Liver (tissue), 9 donors: Measurements from ENCODE around the gene PRMT7. TPM values are rescaled to one million over a fixed set of nuclear protein-coding genes. Genes with fewer than 3 reads are reported as not detected.

Experiments used
- DNase-seq: peaks from one replicate; pipeline ENCODE4 v3.0.0-alpha.2; 2017; ENCODE audit warnings: low spot score
- H3K27ac ChIP-seq, 2 donors: one replicate each; pipeline ENCODE4 v1.7.0; 2013; ENCODE audit warnings: inconsistent platforms in 2 of 2, low read length in 2 of 2, control low read depth in 1 of 2, low read depth in 1 of 2, mild to moderate bottlenecking in 1 of 2
- H3K27me3 ChIP-seq, 4 donors: one replicate each; pipeline versions ENCODE4 v1.6.1 to v1.7.0; 2013; ENCODE audit warnings: low read length in 3 of 4, inconsistent platforms in 1 of 4, mild to moderate bottlenecking in 1 of 4, moderate library complexity in 1 of 4; ENCODE audit not compliant: control insufficient read depth in 4 of 4, insufficient read depth in 4 of 4
- H3K36me3 ChIP-seq, 4 donors: one replicate each; pipeline versions ENCODE4 v1.6.1 to v1.7.0; 2013; ENCODE audit warnings: low read length in 3 of 4, mild to moderate bottlenecking in 3 of 4, low read depth in 1 of 4, moderate library complexity in 1 of 4; ENCODE audit not compliant: control insufficient read depth in 4 of 4, insufficient read depth in 3 of 4
- H3K4me1 ChIP-seq, 4 donors: one replicate each; pipeline versions ENCODE4 v1.6.1 to v1.7.0; 2013; ENCODE audit warnings: low read length in 3 of 4, mild to moderate bottlenecking in 3 of 4, moderate library complexity in 1 of 4; ENCODE audit not compliant: control insufficient read depth in 4 of 4, insufficient read depth in 4 of 4
- H3K4me3 ChIP-seq, 3 donors: one replicate each; pipeline versions ENCODE4 v1.6.1 to v1.7.0; 2013; ENCODE audit warnings: low read length in 3 of 3, control low read depth in 1 of 3, low read depth in 1 of 3, mild to moderate bottlenecking in 1 of 3
- H3K9ac ChIP-seq, 2 donors: one replicate each; pipeline ENCODE4 v1.7.0; 2013; ENCODE audit warnings: low read length in 2 of 2, mild to moderate bottlenecking in 2 of 2, moderate library complexity in 2 of 2, control low read depth in 1 of 2, low read depth in 1 of 2
- H3K9me3 ChIP-seq, 4 donors: one replicate each; pipeline versions ENCODE4 v1.6.1 to v1.7.0; 2013; ENCODE audit warnings: low read length in 3 of 4; ENCODE audit not compliant: control insufficient read depth in 4 of 4
- CTCF ChIP-seq: fragments of 150-350 bp; IDR thresholded peaks from 2 replicates; pipeline ENCODE4 v1.5.1; 2017; ENCODE audit warnings: improper control_type of control experiment, low read depth, low read length; ENCODE audit not compliant: missing input control
- EGR1 ChIP-seq, 2 donors: IDR thresholded peaks; 2 replicates each; pipeline ENCODE4 v1.6.1; 2016 to 2018; ENCODE audit warnings: antibody characterized with exemption in 2 of 2, low read depth in 2 of 2
- FOXA1 ChIP-seq: IDR thresholded peaks from 2 replicates; pipeline ENCODE4 v1.6.1; 2016; ENCODE audit warnings: antibody characterized with exemption
- GABPA ChIP-seq, 2 donors: IDR thresholded peaks in 1 of 2; conservative IDR thresholded peaks in 1 of 2; 2 replicates each; pipeline ENCODE4 v1.6.1; 2016; ENCODE audit warnings: antibody characterized with exemption in 2 of 2, mild to moderate bottlenecking in 1 of 2, moderate library complexity in 1 of 2
- HNF4G ChIP-seq: IDR thresholded peaks from 2 replicates; pipeline ENCODE4 v1.6.1; 2016; ENCODE audit warnings: antibody characterized with exemption
- MAX ChIP-seq: IDR thresholded peaks from 2 replicates; pipeline ENCODE4 v1.6.1; 2016; ENCODE audit warnings: antibody characterized with exemption
- REST ChIP-seq: IDR thresholded peaks from 2 replicates; pipeline ENCODE4 v1.6.1; 2016; ENCODE audit warnings: antibody characterized with exemption, mild to moderate bottlenecking
- RXRA ChIP-seq, 2 donors: IDR thresholded peaks; 2 replicates each; pipeline ENCODE4 v1.6.1; 2017 to 2018; ENCODE audit warnings: antibody characterized with exemption in 2 of 2, mild to moderate bottlenecking in 1 of 2
- ZBTB33 ChIP-seq: IDR thresholded peaks from 2 replicates; pipeline ENCODE4 v1.6.1; 2016; ENCODE audit warnings: antibody characterized with exemption
- WGBS: extraction: QIAGEN DNeasy Blood & Tissue Kit; methylation state at CpG from one replicate; pipeline ENCODE4 v1.1.7; 2013; 5-methylcytosine and 5-hydroxymethylcytosine counted together
- polyA plus RNA-seq, 2 donors: library from polyadenylated mRNA; stranded (reverse) in 1 of 2; unstranded in 1 of 2; fragments of 200-250 nt in 1 of 2; fragments of >200 nt in 1 of 2; fragmentation: Nextera tagmentation in 1 of 2; extraction: Ambion mirVana in 1 of 2; gene quantifications; one replicate each; pipeline versions ENCODE4 v1.2.1 to v1.2.3, GENCODE V29; 2013 to 2015
- total RNA-seq, 2 donors: library from RNA; depleted of rRNA; stranded (reverse); fragments of >200 nt; gene quantifications; one replicate each; pipeline ENCODE4 v1.2.3, GENCODE V29; 2014
- donor health status: healthy.
- donor health status: healthy.
- donor health status: healthy.
- donor health status: healthy.
- donor health status: healthy.

Gene PRMT7
- total and polyA plus RNA-seq, 4 donors: 10.7 to 31.5 (median 17.5) TPM

- Histone ChIP-seq H3K27me3 (no peaks in the 10 kb centered on the region), H3K4me3 (no peak overlapping the region), H3K4me1 (peaks cover 0 to 6% (median 4%) of the 10 kb centered on the region in 4 donors), H3K36me3 (no peaks in the 10 kb centered on the region), H3K9ac (no peak overlapping the region), H3K27ac (no peak overlapping the region), H3K9me3 (no peaks in the 10 kb centered on the region)
- no peak for DNase-seq
- TF ChIP-seq CTCF: no peak
- TF ChIP-seq RXRA (IDR thresholded peaks at IDR 0.05): no peak
- no peak for TF ChIP-seq GABPA (IDR thresholded peaks at IDR 0.05 in 1 of 2, conservative IDR thresholded peaks at IDR 0.05 in 1 of 2)
- TF ChIP-seq REST: no peak
- no peak for TF ChIP-seq FOXA1
- no peak for TF ChIP-seq MAX
- no peak for TF ChIP-seq HNF4G
- no peak for TF ChIP-seq EGR1 (IDR thresholded peaks at IDR 0.05; ENCODE audit: low read depth in 2 of 2)
- no peak for TF ChIP-seq ZBTB33
- whole genome bisulfite sequencing: 90% methylated on average over 32 of the region's 32 CpGs
These were observed 59.9 kb downstream of the PRMT7 start for GRCh38 chr16:68370581-68371275.

- Histone ChIP-seq H3K9me3 (no peaks in the 10 kb centered on the region), H3K9ac (no peak overlapping the region), H3K36me3 (no peaks in the 10 kb centered on the region), H3K27ac (no peak overlapping the region), H3K27me3 (no peaks in the 10 kb centered on the region), H3K4me1 (peaks cover 0 to 6% (median 4%) of the 10 kb centered on the region in 4 donors), H3K4me3 (no peak overlapping the region)
- 97% methylated on average over 27 of the region's 27 CpGs for WGBS
- no peak for TF ChIP-seq REST
- no peak for DNase-seq
These were observed 60.4 kb downstream of the PRMT7 start for GRCh38 chr16:68371276-68371651.
